ENCODE results near the gene UGCG. TPM values are rescaled to one million over a fixed set of nuclear protein-coding genes. Genes with fewer than 3 reads are reported as not detected.

UGCG gene
- total RNA-seq, 4 donors from 2014 or later = 12.3 to 75.1 (median 34.5) TPM

DNA sequence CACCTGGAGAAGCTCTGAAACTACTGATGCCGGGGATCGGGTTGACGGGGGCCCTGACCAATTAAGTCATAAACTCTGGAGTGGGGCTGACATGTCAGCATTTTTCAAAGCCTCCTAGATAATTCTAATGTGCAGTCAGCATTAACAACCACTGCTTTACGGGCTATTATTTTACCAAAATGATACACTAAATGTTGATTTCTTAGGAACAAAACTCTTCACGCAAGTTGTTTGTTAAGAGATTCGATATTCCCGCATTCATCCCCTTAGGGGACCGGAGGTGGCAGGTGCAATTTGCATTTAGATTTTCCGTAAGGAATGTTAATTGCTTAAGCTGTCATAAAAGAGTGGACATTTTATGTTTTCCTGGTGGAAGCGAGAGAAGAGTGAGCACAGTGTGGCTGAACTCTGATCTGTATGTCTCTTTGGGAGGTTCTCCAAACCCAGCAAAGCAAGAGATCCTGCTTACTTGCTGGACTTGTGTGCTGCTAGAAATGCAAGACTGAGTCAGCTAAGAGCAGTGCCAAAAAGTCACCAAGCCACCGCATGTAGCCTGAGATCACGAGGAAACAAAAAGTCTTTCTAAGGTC, 77.6 kb downstream of the UGCG start:
- DNase-seq = no peak
- no peak overlapping the region for H3K27ac ChIP-seq
- TF ChIP-seq POLR2A (IDR thresholded peaks at IDR 0.05) (no peak), CTCF (IDR thresholded peaks at IDR 0.05) (no peak)
- no peaks in the 10 kb centered on the region for H3K27me3 ChIP-seq
- no peaks in the 10 kb centered on the region for H3K4me1 ChIP-seq
- H3K4me3 ChIP-seq = no peak overlapping the region
- H3K9me3 ChIP-seq = no peaks in the 10 kb centered on the region
- no peaks in the 10 kb centered on the region for H3K36me3 ChIP-seq
- intact Hi-C loops (cut with DNase I; ENCODE audit: low total_unique reads) = no loop called here

DNA sequence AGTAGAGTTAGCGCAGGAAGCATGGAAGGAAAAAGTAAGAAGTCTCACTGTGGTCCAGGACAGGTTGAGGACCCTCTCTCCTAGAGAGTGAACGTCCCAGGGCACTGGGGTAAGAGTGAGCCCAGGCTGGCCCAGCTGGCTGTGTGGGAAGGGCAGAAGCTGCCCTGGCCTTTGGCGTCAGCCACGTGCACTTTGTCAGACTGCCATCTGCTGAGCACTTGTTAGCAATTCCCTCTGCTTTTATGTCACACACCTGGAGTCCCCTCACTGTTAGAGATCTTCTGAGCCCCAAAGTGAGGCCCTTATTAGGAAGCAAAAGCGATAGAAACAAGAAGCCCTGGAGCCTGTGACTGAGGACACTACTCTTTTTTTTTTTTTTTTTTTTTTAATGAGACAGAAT, 79.1 kb downstream of the UGCG start:
- TF ChIP-seq CTCF (IDR thresholded peaks at IDR 0.05) (no peak), POLR2A (IDR thresholded peaks at IDR 0.05) (no peak)
- intact Hi-C loops (cut with DNase I; ENCODE audit: low total_unique reads) = no loop called here
- H3K27ac ChIP-seq = no peak overlapping the region
- no peak overlapping the region for H3K4me3 ChIP-seq
- no peaks in the 10 kb centered on the region for H3K36me3 ChIP-seq
- no peaks in the 10 kb centered on the region for H3K4me1 ChIP-seq
- no peaks in the 10 kb centered on the region for H3K9me3 ChIP-seq
- no peak for DNase-seq
- H3K27me3 ChIP-seq = no peaks in the 10 kb centered on the region

GRCh38 chr9:111978616-111979015, 82.0 kb downstream of the UGCG start:
- DNase-seq = no peak

GRCh38 chr9:111979561-111979960, 82.9 kb downstream of the UGCG start:
- no peaks in the 10 kb centered on the region for H3K27me3 ChIP-seq
- H3K36me3 ChIP-seq = no peaks in the 10 kb centered on the region
- H3K4me3 ChIP-seq = no peak overlapping the region
- DNase-seq = no peak
- H3K27ac ChIP-seq = no peak overlapping the region
- TF ChIP-seq POLR2A (IDR thresholded peaks at IDR 0.05) = no peak
- no peak for TF ChIP-seq CTCF (IDR thresholded peaks at IDR 0.05)
- H3K9me3 ChIP-seq = no peaks in the 10 kb centered on the region
- intact Hi-C loops (cut with DNase I; ENCODE audit: low total_unique reads) = no loop called here
- H3K4me1 ChIP-seq = no peaks in the 10 kb centered on the region

More at GRCh38 chr9:111978616-111979015, 82.0 kb downstream of the UGCG start:
- Histone ChIP-seq H3K4me1 (no peaks in the 10 kb centered on the region), H3K4me3 (no peak overlapping the region), H3K27me3 (no peaks in the 10 kb centered on the region), H3K36me3 (no peaks in the 10 kb centered on the region), H3K27ac (no peak overlapping the region), H3K9me3 (no peaks in the 10 kb centered on the region)
- intact Hi-C loops (cut with DNase I; ENCODE audit: low total_unique reads) = no loop called here
- TF ChIP-seq CTCF (IDR thresholded peaks at IDR 0.05) = no peak
- no peak for TF ChIP-seq POLR2A (IDR thresholded peaks at IDR 0.05)

- Histone ChIP-seq H3K9me3 (no peaks in the 10 kb centered on the region), H3K27ac (no peak overlapping the region), H3K27me3 (no peaks in the 10 kb centered on the region), H3K36me3 (no peaks in the 10 kb centered on the region), H3K4me3 (no peak overlapping the region), H3K4me1 (no peaks in the 10 kb centered on the region)
- intact Hi-C loops (cut with DNase I; ENCODE audit: low total_unique reads) = no loop called here
- DNase-seq = no peak
- no peak for TF ChIP-seq CTCF (IDR thresholded peaks at IDR 0.05)
- no peak for TF ChIP-seq POLR2A (IDR thresholded peaks at IDR 0.05)
Measured at GRCh38 chr9:111980398-111980797, 83.8 kb downstream of the UGCG start.
